ENCODE results near the gene ATP6V0D1.

GRCh38 chr16:67428146-67428731 is 52.7 kb downstream of the ATP6V0D1 start:
- no peak for TF ChIP-seq REST (IDR thresholded peaks at IDR 0.05; ENCODE audit: borderline replicate concordance)
- no peak for TF ChIP-seq TAF1 (IDR thresholded peaks at IDR 0.05; ENCODE audit: low read depth)
- no peak for TF ChIP-seq CTCF (IDR thresholded peaks at IDR 0.05; ENCODE audit: poor library complexity, severe bottlenecking)
- TF ChIP-seq EZH2 (IDR thresholded peaks at IDR 0.05; ENCODE audit: borderline replicate concordance, insufficient read depth, low read length, poor library complexity, severe bottlenecking), result no peak
- no peak for TF ChIP-seq MXI1 (conservative IDR thresholded peaks at IDR 0.05; ENCODE audit: poor library complexity, severe bottlenecking)
